BLaER1 (cell line): ENCODE measurements around the gene FOXF1.

ENCODE experiments used
- H3K27ac ChIP-seq: shearing (Covaris generic); formaldehyde crosslinking; 2 replicates; pipeline ENCODE4 v1.8.1; 2022
- H3K27me3 ChIP-seq: shearing (Covaris generic); formaldehyde crosslinking; 2 replicates; pipeline ENCODE4 v1.8.1; 2022
- H3K36me3 ChIP-seq: shearing (Covaris generic); formaldehyde crosslinking; 2 replicates; pipeline ENCODE4 v1.8.1; 2022
- H3K4me1 ChIP-seq: shearing (Covaris generic); formaldehyde crosslinking; 2 replicates; pipeline ENCODE4 v1.8.1; 2022
- H3K4me2 ChIP-seq: shearing (Covaris generic); formaldehyde crosslinking; 2 replicates; pipeline ENCODE4 v1.8.1; 2022
- H3K4me3 ChIP-seq: shearing (Covaris generic); formaldehyde crosslinking; 2 replicates; pipeline ENCODE4 v1.8.1; 2022
- H3K9ac ChIP-seq: shearing (Covaris generic); formaldehyde crosslinking; 2 replicates; pipeline ENCODE4 v1.8.1; 2022
- H3K9me3 ChIP-seq: shearing (Covaris generic); formaldehyde crosslinking; 2 replicates; pipeline ENCODE4 v1.8.1; 2022
- H4K20me1 ChIP-seq: shearing (Covaris generic); formaldehyde crosslinking; 2 replicates; pipeline ENCODE4 v1.8.1; 2022
- Cebpa-rat ChIP-seq: shearing (Covaris generic); IDR thresholded peaks from 2 replicates; pipeline ENCODE4 v1.8.1; 2022

FOXF1 gene

DNA sequence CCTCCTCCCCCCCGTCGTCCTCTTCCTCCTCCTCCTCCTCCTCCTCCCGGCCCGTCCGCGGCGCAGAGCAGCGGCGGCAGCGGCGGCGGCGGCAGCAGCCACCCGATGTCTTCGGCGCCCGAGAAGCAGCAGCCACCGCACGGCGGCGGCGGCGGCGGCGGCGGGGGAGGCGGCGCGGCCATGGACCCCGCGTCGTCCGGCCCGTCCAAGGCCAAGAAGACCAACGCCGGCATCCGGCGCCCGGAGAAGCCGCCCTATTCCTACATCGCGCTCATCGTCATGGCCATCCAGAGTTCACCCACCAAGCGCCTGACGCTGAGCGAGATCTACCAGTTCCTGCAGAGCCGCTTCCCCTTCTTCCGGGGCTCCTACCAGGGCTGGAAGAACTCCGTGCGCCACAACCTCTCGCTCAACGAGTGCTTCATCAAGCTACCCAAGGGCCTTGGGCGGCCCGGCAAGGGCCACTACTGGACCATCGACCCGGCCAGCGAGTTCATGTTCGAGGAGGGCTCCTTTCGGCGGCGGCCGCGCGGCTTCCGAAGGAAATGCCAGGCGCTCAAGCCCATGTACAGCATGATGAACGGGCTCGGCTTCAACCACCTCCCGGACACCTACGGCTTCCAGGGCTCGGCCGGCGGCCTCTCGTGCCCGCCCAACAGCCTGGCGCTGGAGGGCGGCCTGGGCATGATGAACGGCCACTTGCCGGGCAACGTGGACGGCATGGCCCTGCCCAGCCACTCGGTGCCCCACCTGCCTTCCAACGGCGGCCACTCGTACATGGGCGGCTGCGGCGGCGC lies at the start of gene FOXF1:
TSS of gene FOXF1 (plus strand) at position 63 of the 797 bp plus-strand sequence. CDS start at position 106, 43 bp downstream.
- no peak within 1 kb of the TSS for H3K27ac ChIP-seq
- no peaks in the 10 kb centered on the region for H3K9me3 ChIP-seq
- peaks cover 99% of the 10 kb centered on the region for H4K20me1 ChIP-seq
- peaks cover 100% of the 10 kb centered on the region for H3K27me3 ChIP-seq
- H3K36me3 ChIP-seq, result no peaks in the 10 kb centered on the region
- peak within 1 kb of the TSS; percentile 71 for H3K4me3 ChIP-seq
- H3K4me2 ChIP-seq, result peak within 1 kb of the TSS; percentile 95
- peak within 1 kb of the TSS; percentile 43; the same call in 1 of the 2 replicates for H3K9ac ChIP-seq
- peaks cover 18% of the 10 kb centered on the region; the same call in 1 of the 2 replicates for H3K4me1 ChIP-seq
- no peak for TF ChIP-seq Cebpa-rat

DNA sequence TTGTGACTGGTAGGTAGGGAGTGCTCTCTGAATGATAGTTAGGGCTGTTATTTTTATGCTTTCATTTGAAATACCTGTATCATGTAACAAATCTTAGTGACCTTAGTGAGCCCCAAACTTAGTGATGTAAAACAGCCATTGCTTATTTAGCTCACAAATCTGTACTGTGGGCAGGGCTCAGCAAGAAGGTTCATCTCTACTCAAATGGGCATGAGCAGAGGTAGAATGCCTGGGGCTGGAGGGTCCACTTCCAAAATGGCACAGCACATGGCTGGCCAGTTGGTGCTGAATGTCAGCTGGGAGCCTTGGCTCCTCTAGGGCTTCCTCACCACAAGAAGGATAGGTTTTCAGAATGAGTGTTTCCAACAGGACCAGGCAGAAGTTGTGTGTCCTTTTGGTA lies 49.3 kb upstream of the FOXF1 start:
- no peaks in the 10 kb centered on the region for H3K4me1 ChIP-seq
- no peaks in the 10 kb centered on the region for H4K20me1 ChIP-seq
- H3K9ac ChIP-seq, result no peak overlapping the region
- peaks cover 17% of the 10 kb centered on the region for H3K9me3 ChIP-seq
- no peak overlapping the region for H3K27ac ChIP-seq
- no peak for TF ChIP-seq Cebpa-rat
- no peak overlapping the region for H3K4me3 ChIP-seq
- no peaks in the 10 kb centered on the region for H3K36me3 ChIP-seq
- no peaks in the 10 kb centered on the region for H3K27me3 ChIP-seq
- no peak overlapping the region for H3K4me2 ChIP-seq

GRCh38 chr16:86462334-86463084 lies 47.8 kb upstream of the FOXF1 start:
- Histone ChIP-seq H3K9ac (no peak overlapping the region), H4K20me1 (no peaks in the 10 kb centered on the region), H3K9me3 (peaks cover 17% of the 10 kb centered on the region), H3K27ac (no peak overlapping the region), H3K4me3 (no peak overlapping the region), H3K4me2 (no peak overlapping the region), H3K36me3 (no peaks in the 10 kb centered on the region), H3K4me1 (no peaks in the 10 kb centered on the region), H3K27me3 (no peaks in the 10 kb centered on the region)
- TF ChIP-seq Cebpa-rat, result no peak

DNA sequence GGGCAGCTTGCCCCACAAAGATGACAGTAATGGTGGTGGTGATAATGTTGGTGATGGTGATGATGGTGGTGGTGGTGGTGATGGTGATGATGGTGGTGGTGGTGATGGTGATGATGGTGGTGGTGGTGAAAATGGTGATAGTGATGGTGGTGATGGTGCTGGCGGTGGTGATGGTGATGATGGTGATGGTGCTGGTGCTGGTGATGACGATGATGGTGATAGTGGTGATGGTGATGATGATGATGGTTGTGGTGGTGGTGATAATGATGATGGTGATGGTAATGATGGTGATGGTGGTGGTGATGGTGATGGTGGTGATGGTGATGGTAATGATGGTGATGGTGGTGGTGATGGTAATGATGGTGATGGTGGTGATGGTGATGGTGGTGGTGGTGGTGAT lies 46.3 kb upstream of the FOXF1 start:
- Histone ChIP-seq H4K20me1 (no peaks in the 10 kb centered on the region), H3K9me3 (peaks cover 17% of the 10 kb centered on the region), H3K4me3 (no peak overlapping the region), H3K4me1 (no peaks in the 10 kb centered on the region), H3K9ac (no peak overlapping the region), H3K4me2 (no peak overlapping the region), H3K36me3 (no peaks in the 10 kb centered on the region), H3K27me3 (no peaks in the 10 kb centered on the region), H3K27ac (no peak overlapping the region)
- TF ChIP-seq Cebpa-rat, result no peak

- Histone ChIP-seq H3K9me3 (peaks cover 16% of the 10 kb centered on the region), H3K27me3 (no peaks in the 10 kb centered on the region), H3K36me3 (no peaks in the 10 kb centered on the region), H3K4me1 (no peaks in the 10 kb centered on the region), H3K27ac (no peak overlapping the region), H4K20me1 (no peaks in the 10 kb centered on the region), H3K4me3 (no peak overlapping the region), H3K9ac (no peak overlapping the region), H3K4me2 (no peak overlapping the region)
- no peak for TF ChIP-seq Cebpa-rat
Observed at GRCh38 chr16:86465434-86465833, 44.9 kb upstream of the FOXF1 start.

GRCh38 chr16:86466696-86467406 lies 43.5 kb upstream of the FOXF1 start:
- Histone ChIP-seq H3K27me3 (no peaks in the 10 kb centered on the region), H3K27ac (no peak overlapping the region), H3K4me2 (no peak overlapping the region), H3K4me3 (no peak overlapping the region), H3K9ac (no peak overlapping the region), H3K9me3 (peaks cover 11% of the 10 kb centered on the region), H4K20me1 (no peaks in the 10 kb centered on the region), H3K36me3 (no peaks in the 10 kb centered on the region), H3K4me1 (no peaks in the 10 kb centered on the region)
- TF ChIP-seq Cebpa-rat, result no peak

DNA sequence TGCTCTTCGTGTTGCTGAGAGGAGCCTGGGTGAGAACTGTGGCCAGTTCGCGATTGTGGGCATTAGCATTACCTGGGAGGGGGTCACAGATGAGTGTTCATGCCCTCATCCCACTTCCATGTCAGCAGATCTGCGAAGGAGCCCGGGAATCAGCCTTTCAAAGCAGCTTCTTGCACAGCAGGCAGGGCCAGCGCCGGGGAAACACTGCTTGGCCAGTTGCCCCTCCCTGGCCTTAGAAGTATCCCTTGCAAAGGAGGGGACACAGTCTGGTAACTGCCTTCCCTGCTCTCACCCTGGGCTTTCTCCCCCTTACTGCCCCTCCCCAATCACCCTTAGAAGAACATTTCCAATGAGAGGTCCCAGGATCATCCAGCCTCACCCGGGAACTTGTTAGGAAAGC lies 42.8 kb upstream of the FOXF1 start:
- TF ChIP-seq Cebpa-rat, result no peak
- no peak overlapping the region for H3K27ac ChIP-seq

GRCh38 chr16:86470964-86471363 lies 39.4 kb upstream of the FOXF1 start:
- Histone ChIP-seq H3K27ac (no peak overlapping the region), H3K9me3 (peaks cover 17% of the 10 kb centered on the region), H3K36me3 (no peaks in the 10 kb centered on the region), H3K9ac (no peak overlapping the region), H4K20me1 (no peaks in the 10 kb centered on the region), H3K27me3 (no peaks in the 10 kb centered on the region), H3K4me3 (no peak overlapping the region), H3K4me2 (no peak overlapping the region), H3K4me1 (no peaks in the 10 kb centered on the region)
- TF ChIP-seq Cebpa-rat, result no peak

More for the DNA sequence above, 42.8 kb upstream of the FOXF1 start:
- H4K20me1 ChIP-seq, result no peaks in the 10 kb centered on the region
- no peak overlapping the region for H3K4me3 ChIP-seq
- no peak overlapping the region for H3K4me2 ChIP-seq
- H3K27me3 ChIP-seq, result no peaks in the 10 kb centered on the region
- H3K4me1 ChIP-seq, result no peaks in the 10 kb centered on the region
- no peaks in the 10 kb centered on the region for H3K36me3 ChIP-seq
- peaks cover 18% of the 10 kb centered on the region for H3K9me3 ChIP-seq
- no peak overlapping the region for H3K9ac ChIP-seq

DNA sequence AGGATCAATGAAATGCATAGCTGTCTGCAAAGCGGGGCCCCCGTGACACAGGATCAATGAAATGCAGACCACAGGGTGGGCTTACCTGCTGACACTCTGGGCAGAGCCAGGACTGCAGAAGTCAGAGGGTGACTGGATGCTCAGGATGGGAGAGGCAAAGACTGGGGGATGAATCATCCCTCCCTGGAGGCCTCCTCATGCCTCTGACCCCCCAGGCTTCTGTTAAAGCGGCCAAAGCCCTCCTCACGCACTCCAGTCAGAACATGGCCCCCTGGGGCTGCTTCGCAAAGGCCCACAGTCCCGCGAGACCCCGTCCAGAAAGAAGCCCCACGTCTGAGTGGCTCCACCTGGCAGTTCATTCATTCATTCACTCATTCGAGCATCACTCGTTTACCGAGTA lies 38.4 kb upstream of the FOXF1 start:
- Histone ChIP-seq H3K9me3 (peaks cover 17% of the 10 kb centered on the region), H3K4me1 (no peaks in the 10 kb centered on the region), H3K9ac (no peak overlapping the region), H4K20me1 (no peaks in the 10 kb centered on the region), H3K27ac (no peak overlapping the region), H3K27me3 (no peaks in the 10 kb centered on the region), H3K36me3 (no peaks in the 10 kb centered on the region), H3K4me2 (no peak overlapping the region), H3K4me3 (no peak overlapping the region)
- no peak for TF ChIP-seq Cebpa-rat
